ENCODE data around the gene TMEM91.

The TMEM91 gene

DNA sequence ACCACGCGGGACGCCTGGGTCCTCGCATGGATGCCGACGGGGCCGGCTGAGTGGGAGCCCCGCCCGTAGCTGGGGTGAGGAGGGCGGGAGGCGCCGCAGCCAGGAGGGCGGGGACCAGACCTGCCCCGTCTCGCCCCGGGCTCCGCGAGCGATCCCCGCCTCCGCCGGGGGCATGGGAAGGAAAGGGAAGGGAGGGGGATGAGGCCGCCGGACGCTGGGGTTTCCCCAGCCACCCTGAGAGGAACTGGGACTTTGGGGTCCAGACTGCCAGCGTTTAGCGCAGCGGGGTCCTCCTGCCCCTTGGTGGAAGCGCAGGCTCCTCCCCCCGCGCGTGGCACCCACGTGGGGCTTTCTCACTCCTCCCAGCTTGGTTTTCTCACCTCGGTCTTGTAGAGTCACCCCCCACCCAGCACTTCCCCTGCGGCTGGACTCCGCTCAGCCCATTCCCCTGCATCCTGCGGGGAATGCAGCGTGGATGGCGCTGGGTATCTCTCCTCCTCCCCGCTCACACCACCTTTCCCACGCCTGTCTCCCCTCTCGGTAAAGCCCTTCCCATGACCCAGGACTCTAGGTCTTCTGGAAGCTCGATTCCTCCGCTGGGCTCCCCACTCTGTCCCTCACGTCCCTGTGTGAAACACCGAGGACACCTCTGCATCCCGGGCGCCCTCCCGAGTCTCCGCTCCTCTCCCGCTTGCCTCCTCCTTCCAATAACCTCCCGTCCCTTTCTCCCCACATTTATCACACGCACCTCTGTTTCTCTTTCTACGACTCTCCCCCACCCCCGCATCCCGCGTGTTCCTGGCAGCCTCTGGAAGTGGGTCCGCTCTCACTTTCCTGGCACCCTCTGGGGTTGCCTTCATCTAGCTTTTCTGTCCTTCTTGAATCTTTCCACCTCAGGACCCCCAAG lies 24.7 kb upstream of the TMEM91 start:
- TF ChIP-seq, protein P1, sequence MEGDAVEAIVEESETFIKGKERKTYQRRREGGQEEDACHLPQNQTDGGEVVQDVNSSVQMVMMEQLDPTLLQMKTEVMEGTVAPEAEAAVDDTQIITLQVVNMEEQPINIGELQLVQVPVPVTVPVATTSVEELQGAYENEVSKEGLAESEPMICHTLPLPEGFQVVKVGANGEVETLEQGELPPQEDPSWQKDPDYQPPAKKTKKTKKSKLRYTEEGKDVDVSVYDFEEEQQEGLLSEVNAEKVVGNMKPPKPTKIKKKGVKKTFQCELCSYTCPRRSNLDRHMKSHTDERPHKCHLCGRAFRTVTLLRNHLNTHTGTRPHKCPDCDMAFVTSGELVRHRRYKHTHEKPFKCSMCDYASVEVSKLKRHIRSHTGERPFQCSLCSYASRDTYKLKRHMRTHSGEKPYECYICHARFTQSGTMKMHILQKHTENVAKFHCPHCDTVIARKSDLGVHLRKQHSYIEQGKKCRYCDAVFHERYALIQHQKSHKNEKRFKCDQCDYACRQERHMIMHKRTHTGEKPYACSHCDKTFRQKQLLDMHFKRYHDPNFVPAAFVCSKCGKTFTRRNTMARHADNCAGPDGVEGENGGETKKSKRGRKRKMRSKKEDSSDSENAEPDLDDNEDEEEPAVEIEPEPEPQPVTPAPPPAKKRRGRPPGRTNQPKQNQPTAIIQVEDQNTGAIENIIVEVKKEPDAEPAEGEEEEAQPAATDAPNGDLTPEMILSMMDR (conservative IDR thresholded peaks at IDR 0.05; ENCODE audit: low read depth, low read length): no peak
- Histone ChIP-seq H3K36me3 (ENCODE audit: insufficient read depth) (peaks cover 3% of the 10 kb centered on the region; the same call in 1 of the 2 replicates), H3K9ac (peak overlapping the region; percentile 86), H3K4me3 (IDR thresholded peaks at IDR 0.05; ENCODE audit: insufficient read depth, low read depth, low read length) (no peak overlapping the region), H4K20me1 (ENCODE audit: insufficient read depth) (no peaks in the 10 kb centered on the region), H2AFZ (ENCODE audit: low read depth) (peak overlapping the region; percentile 70; the same call in 1 of the 2 replicates), H3K79me2 (ENCODE audit: insufficient read depth, low read depth) (peaks cover 46% of the 10 kb centered on the region), H3K4me1 (ENCODE audit: low read depth, poor library complexity, severe bottlenecking) (peaks cover 32% of the 10 kb centered on the region), H3K27ac (peak overlapping the region; percentile 72; the same call in 1 of the 2 replicates), H3K27me3 (ENCODE audit: insufficient read depth, low read depth) (no peaks in the 10 kb centered on the region), H3K4me2 (peak overlapping the region; percentile 95)

DNA sequence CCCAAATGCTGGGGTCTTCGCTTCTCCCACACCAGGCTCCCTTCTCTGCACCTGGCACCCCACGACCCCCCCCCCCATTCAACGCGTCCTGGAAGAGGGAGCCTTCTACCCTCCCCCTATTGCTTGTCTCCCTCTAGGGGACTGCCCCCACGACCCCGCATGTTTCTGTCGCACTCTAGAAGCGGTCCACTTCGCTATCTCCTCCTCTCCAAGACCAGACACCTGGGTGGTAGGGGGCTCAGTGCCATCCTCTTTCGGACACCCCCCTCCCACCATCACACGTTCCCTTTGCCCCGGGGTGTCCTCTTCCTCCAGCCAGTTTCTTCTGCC lies 24.1 kb upstream of the TMEM91 start:
- peaks cover 46% of the 10 kb centered on the region for H3K79me2 ChIP-seq (ENCODE audit: insufficient read depth, low read depth)
- H2AFZ ChIP-seq (ENCODE audit: low read depth): peak overlapping the region; percentile 70
- peaks cover 32% of the 10 kb centered on the region for H3K4me1 ChIP-seq (ENCODE audit: low read depth, poor library complexity, severe bottlenecking)
- peak overlapping the region; percentile 72 for H3K27ac ChIP-seq
- peaks cover 3% of the 10 kb centered on the region; the same call in 1 of the 2 replicates for H3K36me3 ChIP-seq (ENCODE audit: insufficient read depth)
- no peaks in the 10 kb centered on the region for H4K20me1 ChIP-seq (ENCODE audit: insufficient read depth)
- H3K4me3 ChIP-seq (IDR thresholded peaks at IDR 0.05; ENCODE audit: insufficient read depth, low read depth, low read length): peak overlapping the region; percentile 29
- TF ChIP-seq, protein P1 (conservative IDR thresholded peaks at IDR 0.05; ENCODE audit: low read depth, low read length): no peak
- H3K4me2 ChIP-seq: peak overlapping the region; percentile 95
- no peaks in the 10 kb centered on the region for H3K27me3 ChIP-seq (ENCODE audit: insufficient read depth, low read depth)
- H3K9ac ChIP-seq: peak overlapping the region; percentile 86

- Histone ChIP-seq H3K27ac (peak overlapping the region; percentile 72), H3K79me2 (ENCODE audit: insufficient read depth, low read depth) (peaks cover 46% of the 10 kb centered on the region), H3K36me3 (ENCODE audit: insufficient read depth) (no peaks in the 10 kb centered on the region; the same call in 1 of the 2 replicates), H3K9ac (peak overlapping the region; percentile 86), H3K27me3 (ENCODE audit: insufficient read depth, low read depth) (no peaks in the 10 kb centered on the region), H2AFZ (ENCODE audit: low read depth) (peak overlapping the region; percentile 70), H3K4me1 (ENCODE audit: low read depth, poor library complexity, severe bottlenecking) (peaks cover 32% of the 10 kb centered on the region), H3K4me2 (peak overlapping the region; percentile 95), H4K20me1 (ENCODE audit: insufficient read depth) (no peaks in the 10 kb centered on the region), H3K4me3 (IDR thresholded peaks at IDR 0.05; ENCODE audit: insufficient read depth, low read depth, low read length) (peak overlapping the region; percentile 29)
- TF ChIP-seq, protein P1 (conservative IDR thresholded peaks at IDR 0.05; ENCODE audit: low read depth, low read length): peak; percentile 73
Measured at GRCh38 chr19:41352609-41353465, 23.5 kb upstream of the TMEM91 start.

- TF ChIP-seq, protein P1 (conservative IDR thresholded peaks at IDR 0.05; ENCODE audit: low read depth, low read length): peak; percentile 88
- Histone ChIP-seq H3K4me2 (peak within 1 kb of the TSS; percentile 95), H4K20me1 (ENCODE audit: insufficient read depth) (no peaks in the 10 kb centered on the region), H3K27me3 (ENCODE audit: insufficient read depth, low read depth) (no peaks in the 10 kb centered on the region), H3K4me1 (ENCODE audit: low read depth, poor library complexity, severe bottlenecking) (peaks cover 31% of the 10 kb centered on the region), H3K9ac (peak within 1 kb of the TSS; percentile 86), H3K36me3 (ENCODE audit: insufficient read depth) (no peaks in the 10 kb centered on the region; the same call in 1 of the 2 replicates), H3K4me3 (IDR thresholded peaks at IDR 0.05; ENCODE audit: insufficient read depth, low read depth, low read length) (peak within 1 kb of the TSS; percentile 29), H2AFZ (ENCODE audit: low read depth) (peak within 1 kb of the TSS; percentile 70), H3K27ac (peak within 1 kb of the TSS; percentile 72), H3K79me2 (ENCODE audit: insufficient read depth, low read depth) (peaks cover 45% of the 10 kb centered on the region)
Measured at GRCh38 chr19:41353466-41354342, 22.6 kb upstream of the TMEM91 start, which contains the start of gene TGFB1. TGFB1 (minus strand) TSS chr19:41353922; CDS start chr19:41353044, 878 bp downstream.

Data from KMS-11 (cell line).